AG09319 (cell line): Measurements from ENCODE around the gene KCNG4.
"Not testable (repeated sequence)": the region's sequence is repeated elsewhere in the genome, so short reads cannot be mapped to it uniquely, and the experiment has no call there.

Source experiments
- DNase-seq: peaks from one replicate; pipeline ENCODE4 v3.0.0-alpha.2; 2010; ENCODE audit warnings: low read depth; ENCODE audit errors: extremely low read depth
- TF ChIP-seq, protein P1 (sequence below): IDR thresholded peaks from 2 replicates; pipeline ENCODE4 v1.5.1; 2011; ENCODE audit warnings: low read depth, mild to moderate bottlenecking, inconsistent platforms, low read length, moderate library complexity

The KCNG4 gene

DNA sequence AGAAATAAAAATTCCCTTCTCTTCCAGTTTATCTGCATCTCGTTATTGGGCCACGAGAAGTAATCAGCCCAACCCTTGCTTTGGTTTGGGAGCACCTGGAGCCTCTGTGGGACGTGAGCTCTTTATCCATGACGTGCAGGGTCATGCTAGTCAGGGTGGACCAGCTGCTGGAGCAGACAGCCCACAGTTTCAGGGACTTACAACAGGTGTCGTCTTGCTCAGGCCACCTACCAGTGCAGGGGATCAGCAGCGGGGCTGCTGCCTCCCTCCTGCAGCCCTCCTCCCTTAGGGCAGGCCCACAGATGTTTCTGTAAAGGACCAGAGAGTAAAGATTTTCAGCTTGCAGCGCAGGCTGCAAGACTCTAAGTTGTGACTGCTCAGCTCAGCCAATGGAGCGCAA, 31.9 kb downstream of the KCNG4 start:
- TF ChIP-seq, protein P1, sequence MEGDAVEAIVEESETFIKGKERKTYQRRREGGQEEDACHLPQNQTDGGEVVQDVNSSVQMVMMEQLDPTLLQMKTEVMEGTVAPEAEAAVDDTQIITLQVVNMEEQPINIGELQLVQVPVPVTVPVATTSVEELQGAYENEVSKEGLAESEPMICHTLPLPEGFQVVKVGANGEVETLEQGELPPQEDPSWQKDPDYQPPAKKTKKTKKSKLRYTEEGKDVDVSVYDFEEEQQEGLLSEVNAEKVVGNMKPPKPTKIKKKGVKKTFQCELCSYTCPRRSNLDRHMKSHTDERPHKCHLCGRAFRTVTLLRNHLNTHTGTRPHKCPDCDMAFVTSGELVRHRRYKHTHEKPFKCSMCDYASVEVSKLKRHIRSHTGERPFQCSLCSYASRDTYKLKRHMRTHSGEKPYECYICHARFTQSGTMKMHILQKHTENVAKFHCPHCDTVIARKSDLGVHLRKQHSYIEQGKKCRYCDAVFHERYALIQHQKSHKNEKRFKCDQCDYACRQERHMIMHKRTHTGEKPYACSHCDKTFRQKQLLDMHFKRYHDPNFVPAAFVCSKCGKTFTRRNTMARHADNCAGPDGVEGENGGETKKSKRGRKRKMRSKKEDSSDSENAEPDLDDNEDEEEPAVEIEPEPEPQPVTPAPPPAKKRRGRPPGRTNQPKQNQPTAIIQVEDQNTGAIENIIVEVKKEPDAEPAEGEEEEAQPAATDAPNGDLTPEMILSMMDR: no peak
- DNase-seq: no peak

DNA sequence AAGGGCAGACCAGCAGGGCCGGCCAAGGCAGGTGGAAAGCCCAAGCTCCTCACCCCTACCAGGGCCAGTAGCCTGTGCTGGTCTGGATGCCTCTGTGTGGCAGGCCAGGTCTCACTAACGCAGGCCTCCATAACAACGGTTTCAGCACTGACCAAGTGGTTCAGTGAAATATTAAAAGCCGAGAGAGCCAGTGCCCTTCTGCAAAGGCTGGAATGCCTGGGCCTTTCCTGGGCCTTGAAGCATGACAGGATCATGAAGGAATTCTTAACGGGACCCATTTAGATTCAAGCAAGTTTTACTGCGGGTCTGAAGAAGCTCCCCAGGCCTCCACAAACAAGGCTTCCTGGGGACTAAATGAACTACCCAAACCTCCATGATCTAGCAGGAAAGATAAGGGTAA, 32.6 kb downstream of the KCNG4 start:
- TF ChIP-seq, protein P1: no peak
- no peak for DNase-seq

DNA sequence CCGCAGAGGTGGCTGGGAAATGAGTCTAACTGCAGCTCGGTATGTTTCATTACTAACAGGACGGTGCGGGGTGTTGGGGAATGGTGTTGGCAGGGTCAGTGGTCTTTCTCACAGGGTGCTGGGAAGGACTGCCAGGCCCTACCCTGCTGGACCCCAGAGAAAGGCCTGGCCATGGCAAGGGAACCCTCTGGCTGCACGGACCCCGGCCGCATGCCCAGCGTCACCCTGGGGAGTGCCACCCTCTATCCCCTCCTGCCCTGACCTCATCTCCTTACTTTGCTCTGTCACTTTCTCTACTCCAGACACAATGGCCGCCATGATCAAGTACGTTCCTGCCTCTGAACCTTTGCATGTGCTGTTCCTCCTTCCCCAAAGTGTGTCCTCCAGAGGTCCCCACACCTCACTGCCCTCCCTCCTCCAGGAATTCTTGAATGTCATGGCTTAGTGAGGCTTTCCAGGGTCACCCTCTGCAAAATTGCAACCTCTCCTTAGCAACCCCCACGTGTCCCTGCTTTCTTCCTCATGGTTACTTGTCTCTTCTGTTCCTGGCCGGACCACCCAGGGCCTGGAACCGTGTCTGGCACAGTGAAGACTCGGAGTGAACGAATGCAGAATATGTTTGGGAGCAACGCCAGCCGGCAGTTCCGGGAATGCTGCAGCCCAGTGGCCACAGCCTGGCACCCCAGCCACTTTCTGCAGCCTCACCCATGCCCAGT, 33.7 kb downstream of the KCNG4 start:
- TF ChIP-seq, protein P1: no peak
- no peak for DNase-seq

DNA sequence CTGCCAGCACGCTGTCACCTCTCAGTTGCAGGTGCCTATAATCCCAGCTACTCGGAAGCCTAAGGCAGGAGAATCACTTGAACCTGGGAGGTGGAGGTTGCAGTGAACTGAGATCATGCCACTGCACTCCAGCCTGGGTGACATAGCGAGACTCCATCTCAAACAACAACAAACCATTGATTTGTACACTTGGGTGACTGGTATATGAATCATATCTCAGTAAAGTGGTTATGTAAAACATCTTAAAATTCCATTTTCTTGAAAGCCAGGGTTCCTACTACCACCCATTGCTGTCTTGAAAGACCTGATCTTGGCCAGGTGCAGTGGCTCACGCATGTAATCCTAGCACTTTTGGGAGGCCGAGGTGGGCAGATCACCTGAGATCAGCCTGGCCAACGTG, 34.7 kb downstream of the KCNG4 start:
- DNase-seq: not testable (repeated sequence)

DNA sequence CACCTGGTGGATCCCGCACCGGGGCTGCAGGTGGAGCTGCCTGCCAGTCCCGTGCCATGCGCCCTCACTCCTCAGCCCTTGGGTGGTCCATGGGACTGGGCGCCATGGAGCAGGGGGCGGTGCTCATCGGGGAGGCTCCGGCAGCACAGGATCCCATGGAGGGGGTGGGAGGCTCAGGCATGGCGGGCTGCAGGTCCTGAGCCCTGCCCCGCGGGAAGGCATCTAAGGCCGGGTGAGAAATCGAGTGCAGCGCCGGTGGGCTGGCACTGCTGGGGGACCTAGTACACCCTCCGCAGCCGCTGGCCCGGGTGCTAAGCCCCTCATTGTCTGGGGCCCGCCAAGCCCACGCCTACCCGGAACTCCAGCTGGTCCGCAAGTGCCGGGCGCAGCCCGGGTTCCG, 35.3 kb downstream of the KCNG4 start:
- not testable (repeated sequence) for DNase-seq

DNA sequence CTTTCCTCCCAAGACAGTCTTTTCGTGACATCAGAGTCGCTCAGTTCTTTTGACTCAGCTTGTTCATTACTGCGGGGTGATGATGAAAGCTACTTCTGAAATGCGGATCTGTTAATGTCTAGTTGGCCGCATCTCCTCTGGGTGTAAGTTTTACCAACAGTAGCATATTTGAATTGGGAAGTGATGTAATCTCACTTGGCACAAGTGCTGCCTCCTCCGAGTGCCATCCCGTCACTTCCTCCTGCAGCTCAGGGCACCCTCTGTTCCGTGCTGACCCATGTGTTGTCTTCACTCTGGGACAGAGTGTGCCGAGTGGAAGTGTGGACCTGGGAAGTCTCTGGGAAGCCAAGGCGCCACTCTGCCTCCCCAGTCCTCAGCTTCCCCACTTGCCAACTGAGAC, 40.0 kb downstream of the KCNG4 start:
- TF ChIP-seq, protein P1: no peak
- DNase-seq: no peak

DNA sequence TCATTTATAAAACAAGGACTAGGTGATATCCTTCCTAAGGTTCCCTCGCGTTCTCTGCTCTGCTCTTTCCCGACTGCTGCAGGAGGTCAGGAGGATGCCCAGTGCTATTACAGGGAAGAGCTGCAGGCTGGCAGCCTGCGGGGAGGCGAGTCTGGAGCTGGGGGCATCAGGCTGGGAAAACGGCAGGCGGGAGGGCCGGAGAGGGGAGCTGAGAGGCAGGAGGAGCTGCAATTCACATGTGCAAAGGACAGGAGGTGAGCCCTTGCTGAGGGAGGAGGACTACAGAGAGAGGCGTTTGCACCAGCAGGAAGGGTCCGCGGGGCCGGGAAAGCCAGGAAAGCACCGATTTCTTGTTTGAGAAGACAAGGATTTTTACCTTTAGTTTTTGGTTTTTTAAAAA, 40.7 kb downstream of the KCNG4 start:
- TF ChIP-seq, protein P1: no peak
- DNase-seq: no peak

DNA sequence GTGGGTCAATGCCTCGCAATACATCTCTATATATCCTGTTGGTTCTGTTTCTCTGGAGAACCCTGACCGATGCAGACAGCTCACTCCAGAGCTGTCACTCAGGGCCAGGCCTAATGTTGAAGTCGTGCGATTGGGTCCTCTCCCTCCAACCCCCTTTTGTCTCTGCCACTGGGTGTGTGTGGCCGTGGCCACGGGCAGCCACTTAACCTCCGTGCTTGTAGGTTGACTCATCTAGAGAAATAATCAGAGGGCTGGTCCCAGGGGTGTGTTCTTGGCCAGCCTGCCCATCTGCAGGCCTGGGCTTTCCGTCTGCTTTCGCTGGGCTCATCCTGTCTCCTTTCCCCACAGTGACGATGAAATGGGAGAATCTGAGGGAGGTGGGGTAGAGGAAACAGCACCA, 41.4 kb downstream of the KCNG4 start:
- TF ChIP-seq, protein P1: no peak
- peak; percentile 27 for DNase-seq
